Astrocyte of the spinal cord (primary cell): ENCODE measurements around the gene SLIT3.

Experiments used
- DNase-seq: peaks from one replicate; pipeline ENCODE4 v3.0.0; 2011; ENCODE audit warnings: low read depth, low spot score
- H3K4me3 ChIP-seq: 2 replicates; pipeline ENCODE4 v1.5.1; 2011; ENCODE audit warnings: low read depth, mild to moderate bottlenecking, low read length, moderate library complexity
- in situ Hi-C: cut with HindIII; loops from 2 replicates; pipeline ENCODE4 v1.10.0; 2017; ENCODE audit warnings: low sequenced_read_pairs
- TF ChIP-seq, protein P1 (sequence below): IDR thresholded peaks from 2 replicates; pipeline ENCODE4 v1.5.1; 2012; ENCODE audit warnings: low read depth, mild to moderate bottlenecking, low read length, inconsistent platforms

SLIT3 gene

GRCh38 chr5:168612996-168613395 is 687.9 kb downstream of the SLIT3 start:
- in situ Hi-C loops, result no loop called here
- no peak for DNase-seq
- no peak overlapping the region for H3K4me3 ChIP-seq
- TF ChIP-seq, protein P1, sequence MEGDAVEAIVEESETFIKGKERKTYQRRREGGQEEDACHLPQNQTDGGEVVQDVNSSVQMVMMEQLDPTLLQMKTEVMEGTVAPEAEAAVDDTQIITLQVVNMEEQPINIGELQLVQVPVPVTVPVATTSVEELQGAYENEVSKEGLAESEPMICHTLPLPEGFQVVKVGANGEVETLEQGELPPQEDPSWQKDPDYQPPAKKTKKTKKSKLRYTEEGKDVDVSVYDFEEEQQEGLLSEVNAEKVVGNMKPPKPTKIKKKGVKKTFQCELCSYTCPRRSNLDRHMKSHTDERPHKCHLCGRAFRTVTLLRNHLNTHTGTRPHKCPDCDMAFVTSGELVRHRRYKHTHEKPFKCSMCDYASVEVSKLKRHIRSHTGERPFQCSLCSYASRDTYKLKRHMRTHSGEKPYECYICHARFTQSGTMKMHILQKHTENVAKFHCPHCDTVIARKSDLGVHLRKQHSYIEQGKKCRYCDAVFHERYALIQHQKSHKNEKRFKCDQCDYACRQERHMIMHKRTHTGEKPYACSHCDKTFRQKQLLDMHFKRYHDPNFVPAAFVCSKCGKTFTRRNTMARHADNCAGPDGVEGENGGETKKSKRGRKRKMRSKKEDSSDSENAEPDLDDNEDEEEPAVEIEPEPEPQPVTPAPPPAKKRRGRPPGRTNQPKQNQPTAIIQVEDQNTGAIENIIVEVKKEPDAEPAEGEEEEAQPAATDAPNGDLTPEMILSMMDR, result no peak

DNA sequence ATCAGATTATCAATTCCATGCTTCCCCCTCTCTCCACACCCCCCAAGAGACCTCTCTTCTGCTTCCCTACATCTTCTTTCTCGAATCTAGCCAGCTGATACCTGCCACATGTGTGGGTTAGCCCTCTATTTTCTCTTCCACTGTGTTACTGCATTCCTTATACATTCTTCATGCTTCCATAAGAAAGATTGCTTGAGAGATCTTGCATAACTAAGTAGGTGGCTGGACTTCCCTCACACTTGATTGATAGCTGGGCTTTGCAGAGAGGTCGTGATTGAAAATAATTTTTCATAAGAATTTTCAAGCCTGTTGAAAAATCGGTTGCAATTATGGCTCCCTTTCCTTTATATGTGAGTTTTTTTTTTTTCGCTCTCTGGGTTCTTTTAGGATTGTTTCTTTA is 688.8 kb downstream of the SLIT3 start:
- TF ChIP-seq, protein P1, result no peak
- in situ Hi-C loops, result no loop called here
- no peak for DNase-seq
- no peak overlapping the region for H3K4me3 ChIP-seq
